HepG2 (cell line): ENCODE measurements around the gene MEA1. TPM values are rescaled to one million over a fixed set of nuclear protein-coding genes. Genes with fewer than 3 reads are reported as not detected.

Experiments used
- ARNT2 ChIP-seq: sonication (generic); formaldehyde crosslinking; IDR thresholded peaks from 2 replicates; pipeline ENCODE4 v1.8.0; 2022; ENCODE audit warnings: mild to moderate bottlenecking, low read depth, missing genetic modification reagents, moderate library complexity
- ATAD3A ChIP-seq: sonication (generic); formaldehyde crosslinking; IDR thresholded peaks from 2 replicates; pipeline ENCODE4 v1.4.0; 2020; ENCODE audit warnings: missing genetic modification reagents
- ATF5 ChIP-seq: sonication (generic); formaldehyde crosslinking; IDR thresholded peaks from 2 replicates; pipeline ENCODE4 v1.4.0; 2020; ENCODE audit warnings: mild to moderate bottlenecking, low read depth, missing genetic modification reagents
- NCOA5 ChIP-seq: sonication (generic); formaldehyde crosslinking; IDR thresholded peaks from 2 replicates; pipeline ENCODE4 v1.4.0; 2020; ENCODE audit warnings: missing genetic modification reagents
- NFATC3 ChIP-seq: sonication (generic); formaldehyde crosslinking; IDR thresholded peaks from 2 replicates; pipeline ENCODE4 v1.5.1; 2020; ENCODE audit warnings: mild to moderate bottlenecking, missing genetic modification reagents
- NR3C1 ChIP-seq: sonication (generic); formaldehyde crosslinking; IDR thresholded peaks from 2 replicates; pipeline ENCODE4 v1.4.0; 2020; ENCODE audit warnings: missing genetic modification reagents
- SMAD9 ChIP-seq: sonication (generic); formaldehyde crosslinking; IDR thresholded peaks from 2 replicates; pipeline ENCODE4 v1.5.1; 2020; ENCODE audit warnings: mild to moderate bottlenecking, missing genetic modification reagents
- SOX13 ChIP-seq, 3 experiments: fragments of 450-650 bp in 1 of 3; sonication (generic) in 1 of 3; formaldehyde crosslinking in 1 of 3; IDR thresholded peaks in 2 of 3; conservative IDR thresholded peaks in 1 of 3; 2 replicates each; pipeline versions ENCODE4 v1.5.0 to v1.6.1; 2016 to 2020; ENCODE audit warnings: antibody characterized with exemption in 1 of 3, mild to moderate bottlenecking in 1 of 3, missing compliant biosample characterization in 1 of 3, missing genetic modification reagents in 1 of 3, moderate library complexity in 1 of 3
- SPEN ChIP-seq: sonication (generic); formaldehyde crosslinking; IDR thresholded peaks from 2 replicates; pipeline ENCODE4 v1.5.1; 2020; ENCODE audit warnings: low read depth, mild to moderate bottlenecking, missing genetic modification reagents
- TARDBP ChIP-seq: sonication (generic); formaldehyde crosslinking; IDR thresholded peaks from 2 replicates; pipeline ENCODE4 v1.8.0; 2022; ENCODE audit warnings: mild to moderate bottlenecking, missing genetic modification reagents
- THAP8 ChIP-seq: sonication (generic); formaldehyde crosslinking; IDR thresholded peaks from 2 replicates; pipeline ENCODE4 v1.5.1; 2020; ENCODE audit warnings: missing genetic modification reagents, mild to moderate bottlenecking, borderline replicate concordance
- U2AF2 ChIP-seq: fragments of 200-400 bp; formaldehyde crosslinking; IDR thresholded peaks from 2 replicates; pipeline ENCODE4 v1.6.1; 2017; ENCODE audit warnings: low read depth, mild to moderate bottlenecking, low read length
- ZBTB40 ChIP-seq, 2 experiments: fragments of 450-650 bp in 1 of 2; sonication (generic) in 1 of 2; formaldehyde crosslinking in 1 of 2; IDR thresholded peaks; 2 replicates each; pipeline versions ENCODE4 v1.6.1 to v1.8.0; 2016 to 2022; ENCODE audit warnings: antibody characterized with exemption in 1 of 2, mild to moderate bottlenecking in 1 of 2, missing genetic modification reagents in 1 of 2
- ZNF34 ChIP-seq: sonication (generic); formaldehyde crosslinking; IDR thresholded peaks from 2 replicates; pipeline ENCODE4 v1.4.0; 2020; ENCODE audit warnings: mild to moderate bottlenecking, missing genetic modification reagents, borderline replicate concordance
- ZNF431 ChIP-seq: sonication (generic); formaldehyde crosslinking; IDR thresholded peaks from 2 replicates; pipeline ENCODE4 v1.9.0; 2022; ENCODE audit warnings: missing genetic modification reagents, low read depth, mild to moderate bottlenecking, borderline replicate concordance
- ZNF501 ChIP-seq: sonication (generic); formaldehyde crosslinking; IDR thresholded peaks from 2 replicates; pipeline ENCODE4 v1.5.1; 2020; ENCODE audit warnings: mild to moderate bottlenecking, moderate library complexity, missing genetic modification reagents
- ZNF678 ChIP-seq: sonication (generic); formaldehyde crosslinking; IDR thresholded peaks from 2 replicates; pipeline ENCODE4 v1.4.0; 2020; ENCODE audit warnings: mild to moderate bottlenecking, missing genetic modification reagents
- ZSCAN30 ChIP-seq: sonication (generic); formaldehyde crosslinking; IDR thresholded peaks from 2 replicates; pipeline ENCODE4 v1.5.0; 2020; ENCODE audit warnings: mild to moderate bottlenecking, missing genetic modification reagents
- polyA plus RNA-seq, 8 experiments: library from polyadenylated mRNA; depleted of rRNA in 3 of 8; stranded (reverse) in 7 of 8; unstranded in 1 of 8; fragments of >200 nt; fragmentation: Illumina TruSeq in 4 of 8; extraction: Trizol in 4 of 8; gene quantifications; 2 replicates each; pipeline versions ENCODE4 v1.2.1 to v1.2.3, GENCODE V29; 2011 to 2016; ENCODE audit warnings: low read depth in 4 of 8, missing spikeins in 1 of 8, mixed read lengths in 1 of 8; ENCODE audit not compliant: insufficient read depth in 1 of 8
- total RNA-seq, 5 experiments: library from RNA; depleted of rRNA; stranded (reverse); fragments of >200 nt; fragmentation: Illumina TruSeq; extraction: Trizol; gene quantifications; 2 replicates each; pipeline ENCODE4 v1.2.3, GENCODE V29; 2016; ENCODE audit warnings: low read depth in 1 of 5

Gene MEA1
- total and polyA plus RNA-seq, 2 of the 13 experiments (the other 11 are each of a cell fraction or from before 2014, with no cell fraction given): 75.6 to 86.2 TPM

- TF ChIP-seq ZBTB40 (IDR thresholded peaks at IDR 0.05) (no peak), ZBTB40 (CRISPR knock-in tag; IDR thresholded peaks at IDR 0.05) (no peak), ZNF501 (CRISPR knock-in tag) (peak; percentile 62; the same call in 1 of the 2 replicates), SMAD9 (CRISPR knock-in tag) (no peak), U2AF2 (no peak), SOX13 (IDR thresholded peaks at IDR 0.05) (no peak), SOX13 (CRISPR knock-in tag; conservative IDR thresholded peaks at IDR 0.05 in 1 of 2, IDR thresholded peaks at IDR 0.05 in 1 of 2) (no peak), ZSCAN30 (CRISPR knock-in tag) (0 out of 2 replicates have a peak, but pooled peaks have one; percentile 65), ZNF431 (CRISPR knock-in tag) (no peak), ARNT2 (no peak), ZNF34 (CRISPR knock-in tag) (no peak), NCOA5 (CRISPR knock-in tag) (no peak), NFATC3 (no peak), TARDBP (CRISPR knock-in tag) (no peak), ATAD3A (no peak), SPEN (CRISPR knock-in tag) (peak; percentile 16; the same call in 1 of the 2 replicates), THAP8 (CRISPR knock-in tag) (no peak), ATF5 (CRISPR knock-in tag) (no peak), NR3C1 (CRISPR knock-in tag) (no peak), ZNF678 (CRISPR knock-in tag) (no peak; the same call in 1 of the 2 replicates)
These were observed 47.2 kb upstream of the MEA1 start (continued) for GRCh38 chr6:43060755-43061633.
